Measurements from ENCODE around the gene TCIRG1.

GRCh38 chr11:68090706-68091105 is 51.9 kb downstream of the TCIRG1 start:
- TF ChIP-seq CTCF (conservative IDR thresholded peaks at IDR 0.05; ENCODE audit: low read length), result no peak
- no peak for TF ChIP-seq EZH2phosphoT487 (IDR thresholded peaks at IDR 0.05; ENCODE audit: borderline replicate concordance, low read depth, low read length)

All from OCI-LY7 (cell line).